GM12874 (cell line): ENCODE measurements around the gene CDC37.

Experiments
- CTCF ChIP-seq: IDR thresholded peaks from 2 replicates; pipeline ENCODE4 v1.5.1; 2011; ENCODE audit warnings: low read depth, mild to moderate bottlenecking, control low read depth, low read length, moderate library complexity; ENCODE audit not compliant: insufficient read depth

CDC37 gene

GRCh38 chr19:10418485-10419199 lies 15.3 kb upstream of the CDC37 start:
- TF ChIP-seq CTCF = peak; percentile 8; the same call in 1 of the 2 replicates

GRCh38 chr19:10418235-10418484 lies 14.8 kb upstream of the CDC37 start:
- TF ChIP-seq CTCF = no peak

- no peak for TF ChIP-seq CTCF
Observed at GRCh38 chr19:10417541-10418234, 14.3 kb upstream of the CDC37 start.

GRCh38 chr19:10416380-10417257 lies 13.3 kb upstream of the CDC37 start:
- TF ChIP-seq CTCF = peak; percentile 88

GRCh38 chr19:10416083-10416379 lies 12.7 kb upstream of the CDC37 start:
- TF ChIP-seq CTCF = no peak

GRCh38 chr19:10412257-10412977 lies 9.1 kb upstream of the CDC37 start:
- TF ChIP-seq CTCF = no peak
